ENCODE measurements around the gene GRIK4.

GRIK4 gene

GRCh38 chr11:120819437-120820365, 308.2 kb downstream of the GRIK4 start:
- H3K4me3 ChIP-seq (ENCODE audit: low read length), result no peak overlapping the region
- DNase-seq (ENCODE audit: low read depth), result no peak
- TF ChIP-seq, protein P1, sequence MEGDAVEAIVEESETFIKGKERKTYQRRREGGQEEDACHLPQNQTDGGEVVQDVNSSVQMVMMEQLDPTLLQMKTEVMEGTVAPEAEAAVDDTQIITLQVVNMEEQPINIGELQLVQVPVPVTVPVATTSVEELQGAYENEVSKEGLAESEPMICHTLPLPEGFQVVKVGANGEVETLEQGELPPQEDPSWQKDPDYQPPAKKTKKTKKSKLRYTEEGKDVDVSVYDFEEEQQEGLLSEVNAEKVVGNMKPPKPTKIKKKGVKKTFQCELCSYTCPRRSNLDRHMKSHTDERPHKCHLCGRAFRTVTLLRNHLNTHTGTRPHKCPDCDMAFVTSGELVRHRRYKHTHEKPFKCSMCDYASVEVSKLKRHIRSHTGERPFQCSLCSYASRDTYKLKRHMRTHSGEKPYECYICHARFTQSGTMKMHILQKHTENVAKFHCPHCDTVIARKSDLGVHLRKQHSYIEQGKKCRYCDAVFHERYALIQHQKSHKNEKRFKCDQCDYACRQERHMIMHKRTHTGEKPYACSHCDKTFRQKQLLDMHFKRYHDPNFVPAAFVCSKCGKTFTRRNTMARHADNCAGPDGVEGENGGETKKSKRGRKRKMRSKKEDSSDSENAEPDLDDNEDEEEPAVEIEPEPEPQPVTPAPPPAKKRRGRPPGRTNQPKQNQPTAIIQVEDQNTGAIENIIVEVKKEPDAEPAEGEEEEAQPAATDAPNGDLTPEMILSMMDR (conservative IDR thresholded peaks at IDR 0.05; ENCODE audit: low read length), result no peak

- DNase-seq (ENCODE audit: low read depth), result no peak
- H3K4me3 ChIP-seq (ENCODE audit: low read length), result no peak overlapping the region
- TF ChIP-seq, protein P1 (conservative IDR thresholded peaks at IDR 0.05; ENCODE audit: low read length), result no peak
These were observed 311.6 kb downstream of the GRIK4 start for GRCh38 chr11:120823159-120823558.

DNA sequence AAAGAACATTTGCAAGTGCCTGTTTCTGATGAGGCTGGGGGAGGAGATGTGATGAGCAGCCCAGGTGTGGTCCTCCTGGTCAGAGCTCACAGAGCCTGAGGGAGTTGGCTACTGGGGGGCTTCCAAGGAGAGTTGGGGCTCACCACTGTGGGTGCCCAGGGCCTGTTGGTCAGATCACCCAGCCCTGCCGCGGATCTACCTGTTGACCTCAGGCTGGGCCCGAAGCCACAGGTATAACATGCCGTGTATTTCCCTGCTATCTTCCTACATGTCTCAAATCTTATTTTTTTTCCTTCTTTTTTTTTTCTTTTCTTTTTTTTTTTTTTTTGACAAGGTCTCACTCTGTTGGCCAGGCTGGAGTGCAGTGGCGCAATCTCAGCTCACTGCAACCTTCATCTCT, 312.7 kb downstream of the GRIK4 start:
- TF ChIP-seq, protein P1 (conservative IDR thresholded peaks at IDR 0.05; ENCODE audit: low read length), result no peak
- no peak overlapping the region for H3K4me3 ChIP-seq (ENCODE audit: low read length)
- no peak for DNase-seq (ENCODE audit: low read depth)

- no peak for DNase-seq (ENCODE audit: low read depth)
These were observed 315.6 kb downstream of the GRIK4 start for GRCh38 chr11:120827198-120827597.

GRCh38 chr11:120827820-120828219, 316.3 kb downstream of the GRIK4 start:
- TF ChIP-seq, protein P1 (conservative IDR thresholded peaks at IDR 0.05; ENCODE audit: low read length), result no peak
- DNase-seq (ENCODE audit: low read depth), result no peak
- no peak overlapping the region for H3K4me3 ChIP-seq (ENCODE audit: low read length)

More at GRCh38 chr11:120827198-120827597, 315.6 kb downstream of the GRIK4 start:
- H3K4me3 ChIP-seq (ENCODE audit: low read length), result no peak overlapping the region
- TF ChIP-seq, protein P1 (conservative IDR thresholded peaks at IDR 0.05; ENCODE audit: low read length), result no peak

DNA sequence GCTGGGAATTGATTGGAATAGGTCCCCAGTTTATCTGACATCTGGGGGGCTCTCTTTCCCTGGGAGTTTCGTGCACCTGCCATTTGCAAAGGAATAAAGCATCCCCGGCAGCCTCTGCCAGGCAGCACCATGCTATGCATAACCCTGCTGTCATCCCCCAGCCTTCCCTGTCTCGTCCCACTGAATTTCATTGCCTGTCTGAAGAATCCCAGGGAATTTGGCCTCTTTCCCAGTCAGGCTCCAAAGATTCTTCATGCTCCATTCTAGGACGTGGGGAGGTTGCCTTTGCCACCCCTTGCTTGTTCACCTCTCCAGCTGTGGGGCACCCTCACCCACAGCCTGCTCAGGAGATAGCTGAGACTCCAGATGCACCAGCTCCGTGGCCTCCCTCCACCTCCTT, 317.3 kb downstream of the GRIK4 start:
- H3K4me3 ChIP-seq (ENCODE audit: low read length), result no peak overlapping the region
- DNase-seq (ENCODE audit: low read depth), result no peak
- TF ChIP-seq, protein P1 (conservative IDR thresholded peaks at IDR 0.05; ENCODE audit: low read length), result no peak

GRCh38 chr11:120830085-120830620, 318.6 kb downstream of the GRIK4 start:
- TF ChIP-seq, protein P1 (conservative IDR thresholded peaks at IDR 0.05; ENCODE audit: low read length), result no peak

More at GRCh38 chr11:120830085-120830620, 318.6 kb downstream of the GRIK4 start:
- no peak for DNase-seq (ENCODE audit: low read depth)
- H3K4me3 ChIP-seq (ENCODE audit: low read length), result no peak overlapping the region
